NOMO-1 (cell line): ENCODE data around the gene FMN2.

Experiments
- DNase-seq, 2 experiments: peaks; one replicate each; lab custom pipeline; 2025; ENCODE audit not compliant: unreplicated experiment in 2 of 2; lab: John Stamatoyannopoulos, UW

FMN2 gene

GRCh38 chr1:240511789-240512188, 420.1 kb downstream of the FMN2 start:
- no peak for DNase-seq

- DNase-seq, result no peak
Observed at GRCh38 chr1:240515505-240515904, 423.8 kb downstream of the FMN2 start.

- no peak for DNase-seq
Observed at GRCh38 chr1:240516069-240516468, 424.4 kb downstream of the FMN2 start.

GRCh38 chr1:240517891-240518290, 426.2 kb downstream of the FMN2 start:
- DNase-seq, result no peak

- DNase-seq, result no peak
Observed at GRCh38 chr1:240522122-240522822, 430.6 kb downstream of the FMN2 start.

GRCh38 chr1:240524356-240525069, 432.8 kb downstream of the FMN2 start:
- no peak for DNase-seq
